Measurements from ENCODE around the gene ARSI. TPM values are rescaled to one million over a fixed set of nuclear protein-coding genes. Genes with fewer than 3 reads are reported as not detected.

The ARSI gene
- polyA plus RNA-seq, 4 donors, result 2.3 to 3.8 (median 3.6) TPM

GRCh38 chr5:150295741-150296486 lies 6.8 kb downstream of the ARSI start:
- no peak for DNase-seq (ENCODE audit: low read depth in 4 of 4, low spot score in 3 of 4)

GRCh38 chr5:150295172-150295634 lies 7.5 kb downstream of the ARSI start:
- DNase-seq (ENCODE audit: low read depth in 4 of 4, low spot score in 3 of 4), result no peak

- no peak for DNase-seq (ENCODE audit: low read depth in 4 of 4, low spot score in 3 of 4)
Observed at GRCh38 chr5:150294551-150295071, 8.1 kb downstream of the ARSI start.

- no peak for DNase-seq (ENCODE audit: low read depth in 4 of 4, low spot score in 3 of 4)
Observed at GRCh38 chr5:150293091-150293941, 9.4 kb downstream of the ARSI start.

GRCh38 chr5:150291388-150292385 lies 11.0 kb downstream of the ARSI start:
- DNase-seq (ENCODE audit: low read depth in 4 of 4, low spot score in 3 of 4), result no peak

- DNase-seq (ENCODE audit: low read depth in 4 of 4, low spot score in 3 of 4), result no peak
Observed at GRCh38 chr5:150289551-150290390, 12.9 kb downstream of the ARSI start, which contains the start of gene CAMK2A. TSS of gene CAMK2A (minus strand) at chr5:150289773. CDS start at chr5:150289625, 148 bp downstream.

- DNase-seq (ENCODE audit: low read depth in 4 of 4, low spot score in 3 of 4), result no peak
Observed at GRCh38 chr5:150288791-150289190, 13.9 kb downstream of the ARSI start.

GRCh38 chr5:150288361-150288760 lies 14.3 kb downstream of the ARSI start:
- no peak for DNase-seq (ENCODE audit: low read depth in 4 of 4, low spot score in 3 of 4)

GRCh38 chr5:150286820-150287219 lies 15.9 kb downstream of the ARSI start:
- no peak for DNase-seq (ENCODE audit: low read depth in 4 of 4, low spot score in 3 of 4)

GRCh38 chr5:150285114-150285513 lies 17.6 kb downstream of the ARSI start:
- DNase-seq (ENCODE audit: low read depth in 4 of 4, low spot score in 3 of 4), result no peak

- DNase-seq (ENCODE audit: low read depth in 4 of 4, low spot score in 3 of 4), result no peak
Observed at GRCh38 chr5:150284311-150284710, 18.4 kb downstream of the ARSI start.

GRCh38 chr5:150283904-150284303 lies 18.8 kb downstream of the ARSI start:
- no peak for DNase-seq (ENCODE audit: low read depth in 4 of 4, low spot score in 3 of 4)

GRCh38 chr5:150281987-150282386 lies 20.7 kb downstream of the ARSI start:
- DNase-seq (ENCODE audit: low read depth in 4 of 4, low spot score in 3 of 4), result no peak

- DNase-seq (ENCODE audit: low read depth in 4 of 4, low spot score in 3 of 4), result no peak
Observed at GRCh38 chr5:150279330-150280020, 23.2 kb downstream of the ARSI start.

GRCh38 chr5:150278916-150279315 lies 23.8 kb downstream of the ARSI start:
- DNase-seq (ENCODE audit: low read depth in 4 of 4, low spot score in 3 of 4), result no peak

- DNase-seq (ENCODE audit: low read depth in 4 of 4, low spot score in 3 of 4), result no peak
Observed at GRCh38 chr5:150278046-150278730, 24.5 kb downstream of the ARSI start.

- no peak for DNase-seq (ENCODE audit: low read depth in 4 of 4, low spot score in 3 of 4)
Observed at GRCh38 chr5:150277043-150277442, 25.7 kb downstream of the ARSI start.

- no peak for DNase-seq (ENCODE audit: low read depth in 4 of 4, low spot score in 3 of 4)
Observed at GRCh38 chr5:150274811-150275210, 27.9 kb downstream of the ARSI start.
